ENCODE results near the gene ICAM4. TPM values are rescaled to one million over a fixed set of nuclear protein-coding genes. Genes with fewer than 3 reads are reported as not detected.
A peak's percentile ranks its signal among the peaks of the same experiment; 100 is the strongest.

Gene ICAM4
- total and polyA plus RNA-seq, 2 of the 13 experiments (the other 11 are each of a cell fraction or from before 2014, with no cell fraction given): 2.9 to 4.0 TPM

GRCh38 chr19:10315335-10316214, 28.8 kb downstream of the ICAM4 start, which contains the start of gene FDX2 (continued):
- TF ChIP-seq TEAD3 (CRISPR knock-in tag; optimal IDR thresholded peaks at IDR 0.05; ENCODE audit: borderline replicate concordance) (peak; percentile 9), ZNF574 (CRISPR knock-in tag; IDR thresholded peaks at IDR 0.05) (peak; percentile 46; the same call in 1 of the 2 replicates), TAF1 (CRISPR knock-in tag; IDR thresholded peaks at IDR 0.05) (peak; percentile 64; the same call in 1 of the 2 replicates), ATF4 (CRISPR knock-in tag; IDR thresholded peaks at IDR 0.05) (no peak), MIER3 (CRISPR knock-in tag; IDR thresholded peaks at IDR 0.05; ENCODE audit: borderline replicate concordance) (0 out of 2 replicates have a peak, but pooled peaks have one; percentile 43), ZNF790 (CRISPR knock-in tag; IDR thresholded peaks at IDR 0.05; ENCODE audit: borderline replicate concordance) (peak; percentile 80; the same call in 1 of the 2 replicates), HDAC1 (CRISPR knock-in tag; IDR thresholded peaks at IDR 0.05) (peak; percentile 77), KDM5A (IDR thresholded peaks at IDR 0.05; ENCODE audit: borderline replicate concordance, low read length) (peak; percentile 91), SP2 (CRISPR knock-in tag; IDR thresholded peaks at IDR 0.05) (0 out of 2 replicates have a peak, but pooled peaks have one; percentile 17), HMGXB4 (CRISPR knock-in tag; IDR thresholded peaks at IDR 0.05; ENCODE audit: borderline replicate concordance in 1 of 2, low read depth in 1 of 2) (peak in 1 of 2 experiments; percentile 76; a peak in 3 of 4 replicates), ZNF761 (CRISPR knock-in tag; conservative IDR thresholded peaks at IDR 0.05) (peak; percentile 50; the same call in 1 of the 2 replicates), MTERF4 (CRISPR knock-in tag; IDR thresholded peaks at IDR 0.05) (peak; percentile 73; the same call in 1 of the 2 replicates), HNF1A (IDR thresholded peaks at IDR 0.05; ENCODE audit: low read depth) (no peak), HNF1A (CRISPR knock-in tag; IDR thresholded peaks at IDR 0.05; ENCODE audit: borderline replicate concordance) (peak; percentile 43; the same call in 1 of the 2 replicates)
